Astrocyte of the cerebellum (primary cell): Measurements from ENCODE around the gene QPRT.
"Not testable (repeated sequence)": the region's sequence is repeated elsewhere in the genome, so short reads cannot be mapped to it uniquely, and the experiment has no call there.

Experiments used
- DNase-seq: peaks from one replicate; pipeline ENCODE4 v3.0.0-alpha.2; 2011; ENCODE audit warnings: low read depth
- H3K4me3 ChIP-seq: 2 replicates; pipeline ENCODE4 v1.5.1; 2011; ENCODE audit warnings: mild to moderate bottlenecking, low read depth, low read length, moderate library complexity
- in situ Hi-C: cut with HindIII; loops from 2 replicates; pipeline ENCODE4 v1.10.0; 2017; ENCODE audit warnings: low sequenced_read_pairs
- TF ChIP-seq, protein P1 (sequence below): IDR thresholded peaks from 2 replicates; pipeline ENCODE4 v1.5.1; 2012; ENCODE audit warnings: low read length, low read depth, moderate library complexity, mild to moderate bottlenecking; ENCODE audit errors: missing control alignments

QPRT gene

DNA sequence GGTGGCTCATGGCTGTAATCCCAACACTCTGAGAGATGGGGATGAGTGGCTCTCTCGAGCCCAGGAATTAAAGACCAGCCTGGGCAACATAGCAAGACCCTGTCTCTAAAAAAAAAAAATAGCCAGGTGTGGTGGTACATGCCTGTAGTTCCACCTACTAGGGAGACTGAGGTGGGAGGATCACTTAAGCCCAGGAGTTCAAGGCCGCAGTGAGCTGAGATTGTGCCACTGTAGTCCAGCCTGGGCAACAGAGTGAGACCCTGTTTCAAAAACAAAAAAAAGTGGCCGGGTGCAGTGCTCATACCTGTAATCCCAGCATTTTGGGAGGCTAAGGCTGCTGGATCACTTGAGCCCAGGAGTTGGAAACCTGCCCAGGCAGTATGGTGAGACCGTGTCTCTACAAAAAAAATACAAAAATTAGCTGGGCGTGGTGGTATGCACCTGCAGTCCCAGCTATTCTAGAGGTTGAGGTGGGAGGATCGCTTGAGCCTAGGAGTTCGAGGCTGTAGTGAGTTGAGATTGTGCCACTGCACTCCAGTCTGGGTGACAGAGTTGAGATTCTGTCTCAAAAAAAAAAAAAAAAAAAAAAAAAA, 63.8 kb downstream of the QPRT start:
- in situ Hi-C loops: no loop called here
- no peak for DNase-seq
- TF ChIP-seq, protein P1, sequence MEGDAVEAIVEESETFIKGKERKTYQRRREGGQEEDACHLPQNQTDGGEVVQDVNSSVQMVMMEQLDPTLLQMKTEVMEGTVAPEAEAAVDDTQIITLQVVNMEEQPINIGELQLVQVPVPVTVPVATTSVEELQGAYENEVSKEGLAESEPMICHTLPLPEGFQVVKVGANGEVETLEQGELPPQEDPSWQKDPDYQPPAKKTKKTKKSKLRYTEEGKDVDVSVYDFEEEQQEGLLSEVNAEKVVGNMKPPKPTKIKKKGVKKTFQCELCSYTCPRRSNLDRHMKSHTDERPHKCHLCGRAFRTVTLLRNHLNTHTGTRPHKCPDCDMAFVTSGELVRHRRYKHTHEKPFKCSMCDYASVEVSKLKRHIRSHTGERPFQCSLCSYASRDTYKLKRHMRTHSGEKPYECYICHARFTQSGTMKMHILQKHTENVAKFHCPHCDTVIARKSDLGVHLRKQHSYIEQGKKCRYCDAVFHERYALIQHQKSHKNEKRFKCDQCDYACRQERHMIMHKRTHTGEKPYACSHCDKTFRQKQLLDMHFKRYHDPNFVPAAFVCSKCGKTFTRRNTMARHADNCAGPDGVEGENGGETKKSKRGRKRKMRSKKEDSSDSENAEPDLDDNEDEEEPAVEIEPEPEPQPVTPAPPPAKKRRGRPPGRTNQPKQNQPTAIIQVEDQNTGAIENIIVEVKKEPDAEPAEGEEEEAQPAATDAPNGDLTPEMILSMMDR: no peak
- no peak overlapping the region for H3K4me3 ChIP-seq

DNA sequence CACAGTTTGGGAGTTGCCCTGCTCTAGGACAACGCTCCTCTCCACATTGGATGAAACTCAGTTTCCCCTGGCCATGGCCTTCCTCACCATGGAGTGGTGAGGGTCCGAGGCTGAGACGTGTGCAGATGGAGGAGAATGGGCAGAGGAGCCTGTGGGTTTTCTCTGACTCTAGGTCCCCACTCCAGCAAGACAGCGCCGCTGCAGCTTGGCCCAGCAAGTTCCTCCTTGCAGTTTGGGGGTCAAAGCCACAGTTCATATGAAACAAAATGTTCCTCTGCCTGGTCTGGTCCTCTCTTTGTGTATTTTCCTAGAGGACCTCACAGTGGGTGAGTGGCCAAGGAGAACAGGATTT, 64.5 kb downstream of the QPRT start:
- in situ Hi-C loops: no loop called here
- no peak for DNase-seq
- TF ChIP-seq, protein P1: no peak
- no peak overlapping the region for H3K4me3 ChIP-seq

DNA sequence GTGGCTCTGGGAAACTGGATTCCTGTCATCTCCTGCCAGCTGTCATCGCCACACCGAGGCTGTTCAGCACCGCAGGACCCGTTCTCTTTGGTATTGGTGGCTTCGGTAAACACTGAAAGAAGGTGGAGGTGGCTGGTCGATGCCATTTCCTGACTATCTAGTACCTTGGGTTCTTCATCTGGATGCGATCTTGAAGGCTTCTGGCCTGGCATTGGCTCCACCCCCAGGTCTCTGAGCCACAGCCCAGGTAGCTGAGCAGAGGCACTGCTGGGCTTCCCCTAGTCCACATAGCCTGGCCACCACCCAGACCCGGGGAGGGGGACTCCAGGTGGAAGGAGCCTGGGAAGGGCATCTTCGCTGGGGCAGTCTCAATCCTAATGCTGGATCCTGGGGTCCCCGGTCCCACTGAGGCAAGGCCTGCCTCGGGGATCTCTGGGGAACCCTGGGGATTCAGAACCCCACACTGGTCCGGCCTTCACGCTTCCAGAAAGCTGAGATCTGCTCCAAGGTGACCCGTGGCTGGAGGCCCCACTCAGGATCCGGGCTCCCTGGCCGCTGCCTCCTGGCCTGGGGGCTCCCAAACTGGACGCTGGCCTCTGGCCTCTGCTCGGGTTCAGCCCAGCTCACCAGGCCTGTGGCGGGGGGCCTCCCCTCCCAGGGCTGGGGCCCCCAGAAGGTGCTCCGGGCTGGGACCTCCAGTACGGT, 65.0 kb downstream of the QPRT start:
- TF ChIP-seq, protein P1: no peak
- in situ Hi-C loops: no loop called here
- DNase-seq: no peak
- H3K4me3 ChIP-seq: no peak overlapping the region

- in situ Hi-C loops: no loop called here
- no peak overlapping the region for H3K4me3 ChIP-seq
- TF ChIP-seq, protein P1: no peak
- DNase-seq: no peak
These were observed 65.6 kb downstream of the QPRT start for GRCh38 chr16:29744541-29745101.

- DNase-seq: no peak
- in situ Hi-C loops: no loop called here
- TF ChIP-seq, protein P1: no peak
- H3K4me3 ChIP-seq: no peak overlapping the region
These were observed 66.3 kb downstream of the QPRT start for GRCh38 chr16:29745121-29745852.

GRCh38 chr16:29745853-29746345, 66.9 kb downstream of the QPRT start, which contains the start of gene C16orf54:
Gene C16orf54, minus strand, starts transcription at chr16:29745990. Its CDS starts 1,039 bp downstream, at chr16:29744951.
- no peak within 1 kb of the TSS for H3K4me3 ChIP-seq
- TF ChIP-seq, protein P1: no peak
- no peak for DNase-seq
- in situ Hi-C loops: no loop called here

- DNase-seq, in situ Hi-C loops, H3K4me3 ChIP-seq: not testable (repeated sequence)
These were observed 67.5 kb downstream of the QPRT start for GRCh38 chr16:29746518-29746917.
